ENCODE results near the gene SMYD3.

GRCh38 chr1:246318036-246318359, 189.1 kb downstream of the SMYD3 start:
- TF ChIP-seq CTCF (IDR thresholded peaks at IDR 0.05) (no peak), CEBPB (IDR thresholded peaks at IDR 0.05) (no peak), RAD21 (conservative IDR thresholded peaks at IDR 0.05 in 1 of 2, IDR thresholded peaks at IDR 0.05 in 1 of 2) (no peak)
